T-helper 9 cell (primary cell): ENCODE data around the gene FRAS1.

Experiments
- DNase-seq: peaks from one replicate; pipeline ENCODE4 v3.0.0-alpha.2; 2020

The FRAS1 gene

GRCh38 chr4:78379040-78379439 is 321.9 kb downstream of the FRAS1 start:
- DNase-seq = no peak

- no peak for DNase-seq
Observed at GRCh38 chr4:78379991-78380729, 323.0 kb downstream of the FRAS1 start.

GRCh38 chr4:78386679-78387078 is 329.6 kb downstream of the FRAS1 start:
- no peak for DNase-seq

GRCh38 chr4:78395642-78396041 is 338.5 kb downstream of the FRAS1 start:
- DNase-seq = no peak

- DNase-seq = no peak
Observed at GRCh38 chr4:78396613-78397291, 339.6 kb downstream of the FRAS1 start.

GRCh38 chr4:78397292-78397630 is 340.1 kb downstream of the FRAS1 start:
- no peak for DNase-seq

- DNase-seq = no peak
Observed at GRCh38 chr4:78409612-78410202, 352.6 kb downstream of the FRAS1 start.

GRCh38 chr4:78410225-78410624 is 353.1 kb downstream of the FRAS1 start:
- no peak for DNase-seq

GRCh38 chr4:78410676-78411075 is 353.6 kb downstream of the FRAS1 start:
- DNase-seq = no peak

- no peak for DNase-seq
Observed at GRCh38 chr4:78414116-78414515, 357.0 kb downstream of the FRAS1 start.

- no peak for DNase-seq
Observed at GRCh38 chr4:78417603-78418002, 360.5 kb downstream of the FRAS1 start.

GRCh38 chr4:78418406-78418805 is 361.3 kb downstream of the FRAS1 start:
- no peak for DNase-seq

GRCh38 chr4:78423790-78424189 is 366.7 kb downstream of the FRAS1 start:
- no peak for DNase-seq

GRCh38 chr4:78424461-78424860 is 367.3 kb downstream of the FRAS1 start:
- DNase-seq = no peak

- no peak for DNase-seq
Observed at GRCh38 chr4:78426972-78427371, 369.8 kb downstream of the FRAS1 start.

GRCh38 chr4:78428996-78429395 is 371.9 kb downstream of the FRAS1 start:
- DNase-seq = no peak

- no peak for DNase-seq
Observed at GRCh38 chr4:78432896-78433295, 375.8 kb downstream of the FRAS1 start.

GRCh38 chr4:78437608-78438088 is 380.5 kb downstream of the FRAS1 start:
- DNase-seq = no peak

GRCh38 chr4:78439328-78439727 is 382.2 kb downstream of the FRAS1 start:
- no peak for DNase-seq

- no peak for DNase-seq
Observed at GRCh38 chr4:78441756-78442155, 384.6 kb downstream of the FRAS1 start.

GRCh38 chr4:78446619-78447018 is 389.5 kb downstream of the FRAS1 start:
- DNase-seq = no peak

GRCh38 chr4:78451407-78451806 is 394.3 kb downstream of the FRAS1 start:
- no peak for DNase-seq

- DNase-seq = no peak
Observed at GRCh38 chr4:78454016-78454415, 396.9 kb downstream of the FRAS1 start.

- no peak for DNase-seq
Observed at GRCh38 chr4:78457751-78458150, 400.6 kb downstream of the FRAS1 start.
